OCI-M2 (cell line): ENCODE measurements around the gene IYD.

Experiments
- DNase-seq: peaks from one replicate; lab custom pipeline; 2025; ENCODE audit not compliant: unreplicated experiment; lab: John Stamatoyannopoulos, UW

Gene IYD

DNA sequence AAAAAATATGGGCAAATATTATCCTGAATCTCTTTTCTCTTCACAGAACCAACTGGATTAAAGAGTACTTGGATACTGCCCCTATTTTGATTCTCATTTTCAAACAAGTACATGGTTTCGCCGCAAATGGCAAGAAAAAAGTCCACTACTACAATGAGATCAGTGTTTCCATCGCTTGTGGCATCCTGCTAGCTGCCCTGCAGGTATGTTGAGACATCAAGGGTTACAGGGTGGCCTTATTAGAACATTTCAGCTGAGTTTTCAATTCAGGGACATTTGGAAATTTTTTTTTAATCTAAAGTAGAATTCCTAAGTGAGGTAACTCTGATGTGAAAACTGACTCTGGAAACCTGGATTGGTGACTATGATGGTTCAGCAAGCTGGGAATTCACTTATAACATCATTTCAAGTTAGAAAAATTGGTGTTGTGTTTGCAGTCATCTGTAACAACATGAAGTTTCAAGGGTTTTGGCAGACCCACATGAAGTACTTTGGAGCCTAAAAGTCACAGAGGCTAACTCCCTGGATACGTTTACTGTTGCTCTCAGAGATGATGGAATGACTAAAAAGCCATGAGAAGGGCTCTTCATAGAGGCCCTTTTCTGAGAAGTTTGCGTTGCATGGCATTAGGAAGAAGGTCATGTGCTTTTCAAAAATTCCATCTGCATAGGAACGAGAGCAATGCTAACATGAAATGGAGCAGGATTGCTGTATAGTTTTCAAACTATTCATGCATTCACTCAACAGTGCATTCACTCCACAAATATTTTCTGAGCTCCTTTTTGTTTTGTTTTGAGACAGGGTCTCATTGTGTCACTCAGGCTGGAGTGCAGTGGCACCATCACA is 25.5 kb downstream of the IYD start:
- no peak for DNase-seq

DNA sequence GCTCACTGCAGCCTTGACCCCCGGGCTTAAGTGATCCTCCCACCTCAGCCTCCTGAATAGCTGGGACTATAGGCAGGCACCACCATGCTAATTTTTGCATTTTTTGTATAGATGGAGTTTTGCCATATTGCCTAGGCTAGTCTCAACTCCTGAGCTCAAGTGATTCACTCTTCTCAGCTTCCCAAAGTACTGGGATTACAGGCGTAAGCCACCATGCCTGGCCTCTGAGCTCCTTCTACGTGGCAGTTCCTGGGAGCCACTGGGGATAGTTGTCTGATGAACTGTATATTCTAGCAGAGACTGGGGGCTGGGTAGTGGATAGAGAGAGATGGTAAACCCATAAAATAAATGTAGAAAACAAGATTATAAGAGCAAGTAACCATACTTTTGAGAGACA is 26.1 kb downstream of the IYD start:
- no peak for DNase-seq

DNA sequence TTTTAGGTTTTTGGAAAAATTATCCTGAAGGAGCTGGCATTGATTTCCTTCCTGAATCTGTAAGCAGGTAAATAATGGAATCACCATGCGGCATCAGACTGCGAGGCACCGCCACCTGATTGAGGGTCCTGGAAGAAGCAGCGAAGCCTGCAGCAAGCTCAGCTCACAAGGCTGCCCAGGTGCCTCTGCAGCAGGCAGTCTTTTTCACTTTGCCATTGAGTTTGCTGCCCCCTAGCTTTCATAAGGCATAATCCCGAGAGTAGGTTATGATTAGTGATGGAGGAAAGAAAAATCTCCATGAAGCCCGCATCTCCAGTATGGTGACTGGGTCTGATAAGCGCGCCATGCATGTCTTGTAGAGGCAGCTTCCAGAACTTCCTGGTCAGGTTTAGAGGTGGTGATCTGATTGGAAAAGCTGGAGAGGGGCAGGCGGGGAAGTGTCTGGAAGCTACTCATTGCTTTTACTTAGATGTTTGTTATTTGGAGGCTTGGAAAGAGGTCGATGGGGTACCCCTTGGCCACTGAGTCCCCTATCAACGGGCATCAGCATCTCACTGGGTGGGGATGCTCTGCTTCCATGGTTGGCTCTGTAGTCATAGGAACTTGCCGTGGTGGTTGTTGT is 26.7 kb downstream of the IYD start:
- no peak for DNase-seq

DNA sequence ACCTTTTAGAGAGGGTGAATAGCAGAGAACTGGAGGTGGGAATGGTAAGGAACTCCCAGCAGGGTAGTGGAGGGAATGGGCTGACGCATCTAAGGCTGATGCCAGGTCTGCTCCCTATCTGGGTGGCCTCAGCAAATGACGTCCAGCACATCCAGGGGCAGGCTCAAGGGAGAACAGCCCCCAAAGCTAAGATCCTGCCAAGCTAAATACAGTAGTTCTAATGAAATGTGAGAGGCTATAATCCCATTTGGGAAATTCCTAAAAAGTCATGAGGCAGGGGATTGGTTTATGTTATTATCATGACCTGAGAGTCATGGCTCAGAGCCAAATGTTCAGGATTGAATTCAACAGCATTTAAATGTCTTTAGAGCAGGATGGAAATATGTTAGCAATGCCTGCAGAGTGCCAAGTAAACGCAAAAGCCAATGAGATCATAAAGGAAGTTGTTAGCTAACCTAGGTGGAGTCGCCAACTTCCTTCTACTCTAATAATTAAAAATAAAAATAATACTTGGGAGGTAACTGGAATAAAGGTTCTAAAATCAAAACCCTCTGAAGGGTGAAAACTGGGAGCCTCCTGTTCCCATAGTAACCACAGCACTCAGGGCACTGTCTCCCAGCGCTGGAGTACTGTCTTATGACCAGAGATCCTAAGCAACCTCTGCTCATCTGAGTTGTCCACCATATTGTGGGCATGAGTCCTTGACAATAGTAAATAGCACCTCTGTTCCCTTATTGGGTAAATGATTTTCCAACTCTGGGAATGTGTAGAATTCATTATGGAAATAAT is 34.8 kb downstream of the IYD start:
- DNase-seq = no peak

DNA sequence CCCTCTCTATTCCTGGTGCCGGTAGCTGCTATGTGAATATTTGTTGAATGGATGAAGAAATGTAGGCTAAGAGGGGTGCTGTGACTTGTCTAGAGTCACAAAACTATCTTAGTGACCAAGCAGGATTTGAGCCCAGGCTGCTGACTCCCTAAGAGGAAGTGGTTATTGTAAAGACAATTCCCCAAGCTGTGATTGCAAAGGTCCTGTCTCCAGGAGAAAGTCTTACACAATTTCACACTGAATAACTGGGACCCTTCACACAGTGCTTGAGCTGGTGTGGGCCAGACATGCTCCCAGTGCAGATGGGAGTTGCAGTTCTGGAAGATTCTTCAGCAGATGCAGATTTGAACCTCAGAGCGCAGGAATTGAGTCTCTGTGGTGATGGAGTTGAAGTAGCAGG is 38.1 kb downstream of the IYD start:
- DNase-seq = no peak

DNA sequence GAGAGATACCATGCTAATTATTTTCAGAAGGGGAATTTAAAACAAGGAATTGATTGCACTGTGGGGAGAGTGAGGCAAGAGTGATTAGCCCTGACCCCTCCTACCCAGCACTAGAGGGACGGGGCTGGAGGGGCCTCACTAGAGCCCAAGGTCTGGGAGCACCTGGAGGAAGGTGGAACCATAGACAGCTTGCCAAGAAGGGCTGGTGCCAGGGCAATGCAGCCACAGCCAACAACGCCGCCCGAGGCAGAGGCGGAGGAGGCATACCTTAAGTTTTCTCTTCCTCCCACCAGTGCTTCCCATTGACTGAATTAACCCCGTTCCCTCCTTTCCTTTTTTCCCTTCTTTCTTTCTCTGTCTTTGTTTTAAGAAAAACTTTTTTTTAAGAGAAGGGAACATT is 40.0 kb downstream of the IYD start:
- no peak for DNase-seq

DNA sequence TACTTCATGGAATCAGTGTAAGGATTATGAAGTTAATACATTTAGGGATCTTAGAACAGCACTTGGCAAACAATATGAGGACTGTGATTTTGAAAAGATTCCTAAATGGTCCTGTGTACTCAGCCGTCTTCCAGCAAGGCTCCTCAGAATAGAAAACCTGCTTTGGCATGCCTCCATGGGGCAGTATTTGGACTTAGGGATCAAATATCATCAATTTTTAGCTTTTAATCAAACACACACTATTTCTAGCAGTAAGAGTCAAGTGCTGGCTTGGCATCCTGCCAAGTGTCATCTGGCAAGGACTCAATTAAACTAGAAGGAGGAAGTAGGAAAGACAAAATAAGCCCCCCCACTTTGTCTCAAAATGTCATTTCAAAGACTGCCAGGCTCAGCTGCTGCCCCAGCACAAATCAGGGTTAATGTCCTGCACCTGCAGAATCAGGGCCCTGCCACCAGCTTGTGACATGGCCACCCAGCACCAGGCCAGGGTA is 40.8 kb downstream of the IYD start:
- no peak for DNase-seq

DNA sequence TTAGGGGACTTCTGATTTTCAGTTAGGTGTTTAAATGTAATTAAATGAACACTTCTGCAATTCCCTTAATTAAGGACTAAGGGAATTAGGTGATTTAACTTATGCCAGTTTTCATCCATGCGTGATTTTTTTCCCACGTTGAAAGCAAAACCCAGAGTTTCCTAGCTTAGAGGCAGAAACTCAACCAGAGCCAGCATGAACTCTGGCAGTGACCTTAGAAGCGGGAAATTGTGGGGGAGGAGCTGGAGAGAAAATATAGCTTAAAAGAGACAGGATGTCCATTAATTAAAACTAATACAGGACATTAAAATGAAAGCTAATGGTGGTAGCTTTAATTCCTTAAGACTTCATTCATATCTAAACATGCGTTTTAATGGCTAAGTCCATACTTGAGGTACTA is 41.6 kb downstream of the IYD start:
- no peak for DNase-seq

DNA sequence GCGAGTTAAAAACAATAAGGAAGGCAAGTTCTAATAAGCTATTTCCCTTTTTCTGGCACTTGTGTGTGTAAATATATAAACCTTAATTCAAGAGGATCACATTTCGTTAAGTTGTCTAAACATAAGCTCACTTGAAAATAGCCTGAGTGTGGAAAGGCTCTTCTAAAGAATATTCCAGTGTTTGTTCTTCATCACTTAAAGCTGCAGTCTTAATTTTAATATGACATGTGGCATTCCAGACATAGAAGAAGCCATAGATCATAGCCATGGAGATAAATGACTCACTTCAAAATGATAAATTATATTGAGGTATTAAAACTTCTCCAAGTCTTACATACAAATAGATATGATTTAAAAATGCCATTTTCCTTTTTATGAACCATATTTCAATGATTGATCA is 42.1 kb downstream of the IYD start:
- no peak for DNase-seq

DNA sequence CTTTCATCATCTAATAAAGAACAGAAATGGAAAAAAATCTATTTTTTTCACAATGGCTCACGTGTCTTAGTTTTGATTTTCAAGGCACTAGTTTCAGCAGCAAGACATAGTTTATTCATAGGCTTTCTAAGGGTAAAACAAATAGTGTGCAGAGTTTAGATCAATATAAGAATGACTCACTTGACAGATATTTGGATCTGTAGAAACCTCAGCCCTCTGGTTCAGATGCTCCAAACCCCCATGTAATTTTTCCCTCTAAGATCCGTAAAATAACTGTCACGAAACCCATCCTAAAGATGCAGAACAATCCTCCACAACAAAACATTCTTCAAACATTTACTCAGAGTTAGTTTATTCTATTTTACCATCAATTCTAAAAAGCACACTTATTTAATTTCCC is 43.4 kb downstream of the IYD start:
- no peak for DNase-seq

DNA sequence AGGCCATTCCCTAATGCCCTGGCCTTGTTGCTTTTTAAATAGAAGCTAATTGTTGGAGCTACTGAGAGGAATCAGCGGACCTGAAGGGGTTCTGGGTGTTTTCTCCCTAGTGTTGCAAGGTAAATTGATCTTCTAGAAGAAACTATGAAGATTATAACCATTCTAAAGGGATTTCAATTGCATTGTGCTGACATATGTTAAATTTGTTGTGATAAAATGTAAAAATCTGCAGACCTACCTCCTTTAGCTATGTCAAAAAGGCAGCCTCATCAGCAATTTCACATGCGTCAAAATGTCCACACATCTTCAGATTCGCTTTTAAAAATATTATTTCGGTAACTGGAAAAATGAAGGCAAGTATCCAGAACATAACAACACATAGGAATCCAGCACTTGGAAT is 44.4 kb downstream of the IYD start:
- no peak for DNase-seq

DNA sequence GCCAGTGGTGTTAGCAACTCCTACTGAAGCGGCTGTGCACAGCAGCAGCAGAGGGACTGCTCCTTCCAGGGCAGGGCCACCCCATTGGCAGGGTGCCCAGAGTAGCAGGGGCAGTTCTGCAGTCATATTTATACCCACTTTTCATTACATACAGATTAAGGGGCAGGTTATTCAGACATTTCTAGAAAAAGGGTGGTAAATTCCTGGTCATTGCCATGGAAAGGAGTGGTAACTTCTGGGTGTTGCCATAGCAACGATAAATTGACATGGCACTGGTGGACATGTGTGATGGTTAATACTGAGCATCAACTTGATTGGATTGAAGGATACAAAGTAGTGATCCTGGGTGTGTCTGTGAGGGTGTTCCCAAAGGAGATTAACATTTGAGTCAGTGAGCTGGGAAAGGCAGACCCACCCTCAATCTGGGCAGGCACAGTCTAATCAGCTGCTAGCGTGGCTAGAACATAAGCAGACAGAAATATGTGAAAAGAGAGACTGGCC is 45.0 kb downstream of the IYD start:
- no peak for DNase-seq

DNA sequence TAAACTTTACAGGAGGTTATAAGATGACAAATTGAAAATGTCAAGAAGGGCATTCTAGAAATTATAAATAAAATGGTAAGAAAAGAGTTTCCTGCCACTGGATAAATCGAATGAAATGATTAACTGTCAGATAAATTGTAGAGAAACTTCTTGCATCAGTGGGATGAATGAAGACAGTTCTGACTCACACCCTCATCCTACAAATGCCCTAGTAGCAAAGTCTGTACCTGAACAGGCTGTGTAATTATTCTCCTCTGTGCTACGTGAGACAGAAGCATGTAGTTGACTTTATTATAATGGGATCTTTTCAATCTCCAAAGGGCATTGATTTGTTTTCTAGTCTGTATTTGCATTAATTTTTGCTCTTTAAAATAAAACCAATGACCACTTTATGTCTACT is 47.3 kb downstream of the IYD start:
- DNase-seq = no peak

DNA sequence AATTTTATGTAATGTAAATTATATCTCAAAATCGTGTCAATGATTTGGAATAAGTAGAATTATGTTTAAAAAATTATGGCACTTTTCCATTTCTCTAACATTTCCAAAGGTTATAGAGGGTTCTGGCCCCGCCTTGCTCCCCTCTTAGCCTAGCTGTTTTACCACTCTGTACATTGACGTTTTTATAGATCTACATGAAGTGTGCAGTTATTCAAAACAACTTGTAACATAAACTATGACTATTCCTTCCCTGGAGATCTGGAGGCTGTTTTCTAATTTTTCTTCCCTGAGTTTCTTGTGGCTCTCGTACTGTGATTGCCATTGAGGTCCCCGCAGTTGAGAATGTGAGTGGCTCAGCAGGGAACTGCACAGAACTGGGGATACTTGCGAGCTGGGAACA is 48.4 kb downstream of the IYD start:
- no peak for DNase-seq

DNA sequence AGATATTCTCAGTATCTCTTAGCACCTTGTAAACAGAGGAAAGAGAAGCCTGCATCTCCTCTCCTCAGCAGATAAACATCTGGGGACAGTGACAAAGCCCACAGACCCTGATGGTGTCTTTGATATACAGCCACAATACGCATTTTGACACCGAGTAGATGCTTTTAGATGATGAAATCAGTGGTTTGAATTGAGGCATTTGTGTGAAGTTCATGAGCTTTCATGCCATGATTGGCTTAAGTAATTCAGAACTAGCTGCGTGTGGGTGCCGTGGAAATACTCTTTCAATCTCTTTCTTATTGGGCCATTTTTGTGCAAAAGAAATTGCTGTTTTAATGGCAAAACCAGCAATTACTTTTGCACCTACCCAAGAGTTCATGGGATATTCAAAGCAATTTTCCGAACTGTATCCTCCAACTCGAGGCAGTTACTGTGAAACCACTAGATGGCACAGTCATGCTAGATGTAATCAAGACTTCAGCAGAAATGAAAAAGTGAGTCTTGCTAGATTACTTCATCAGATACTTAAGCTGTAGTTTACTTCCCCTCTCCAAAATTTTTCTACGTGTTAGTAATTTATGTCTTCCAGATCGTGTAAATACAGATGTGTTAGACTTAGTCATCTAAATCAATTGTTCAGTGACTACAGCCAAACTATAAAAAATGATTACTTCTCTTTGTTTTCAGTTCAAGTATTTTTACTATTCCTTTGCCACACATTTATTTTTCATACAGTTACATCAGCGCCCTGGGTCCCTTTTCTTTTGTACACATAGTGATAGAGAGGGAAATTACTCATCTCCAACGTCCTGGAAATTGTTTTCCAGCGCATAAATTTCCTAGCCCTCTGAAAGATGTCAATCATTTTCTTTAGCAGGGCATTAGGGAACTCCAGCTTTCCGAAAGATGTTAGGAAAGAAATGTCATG is 49.4 kb downstream of the IYD start:
- DNase-seq = no peak

DNA sequence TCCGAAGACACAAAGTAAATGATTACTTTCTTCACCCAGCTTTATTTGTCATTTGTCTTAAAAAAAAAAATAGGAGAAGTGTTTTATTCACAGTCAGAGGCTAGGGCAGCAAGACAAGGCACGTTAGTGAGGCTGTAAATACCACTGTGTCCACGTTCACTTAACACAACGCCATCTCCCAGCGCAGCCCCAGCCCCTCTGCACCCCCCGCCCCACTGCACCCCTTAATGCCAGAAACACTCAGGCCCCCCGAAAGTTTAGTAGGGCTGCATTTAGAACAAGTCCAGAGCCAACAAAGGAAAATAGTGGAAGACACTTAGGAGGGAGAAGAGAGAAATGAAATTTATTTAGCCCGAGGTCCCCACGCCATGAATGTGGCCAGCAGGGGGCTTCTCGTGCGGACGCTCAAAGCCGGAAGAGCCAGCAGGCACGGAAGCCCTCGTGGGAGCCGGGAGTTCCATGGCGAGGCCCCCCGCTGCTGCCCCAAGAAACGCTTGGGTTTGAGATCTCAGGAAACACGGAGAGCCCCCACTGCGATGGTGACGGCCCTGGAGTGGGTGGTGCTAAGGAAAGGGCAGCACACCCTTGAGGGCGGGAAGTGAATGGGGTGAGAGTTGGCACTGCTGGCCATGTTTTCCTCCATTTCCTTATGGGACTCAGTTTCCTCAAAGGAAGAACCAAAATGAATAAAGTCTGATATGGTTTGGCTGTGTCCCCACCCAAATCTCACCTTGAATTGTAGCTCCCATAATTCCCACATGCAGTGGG is 50.2 kb downstream of the IYD start:
- no peak for DNase-seq

DNA sequence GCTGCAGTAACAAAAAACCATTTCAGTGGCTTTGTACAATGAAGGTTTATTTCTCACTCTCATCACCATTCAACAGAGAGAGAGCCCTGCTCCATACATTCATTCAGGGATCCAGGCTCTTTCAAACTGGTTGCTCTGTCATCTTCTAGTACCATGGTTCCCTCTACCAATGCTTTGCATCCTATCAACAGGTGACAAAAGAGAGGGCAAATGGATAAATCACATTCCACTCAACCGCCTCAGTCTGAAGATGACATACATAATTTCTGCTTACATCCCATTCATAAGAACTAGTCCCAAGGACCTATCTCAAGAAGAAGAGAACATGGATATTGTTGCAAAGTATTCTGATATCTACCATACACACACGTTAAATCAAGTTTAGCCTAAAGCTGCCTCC is 51.6 kb downstream of the IYD start:
- no peak for DNase-seq

DNA sequence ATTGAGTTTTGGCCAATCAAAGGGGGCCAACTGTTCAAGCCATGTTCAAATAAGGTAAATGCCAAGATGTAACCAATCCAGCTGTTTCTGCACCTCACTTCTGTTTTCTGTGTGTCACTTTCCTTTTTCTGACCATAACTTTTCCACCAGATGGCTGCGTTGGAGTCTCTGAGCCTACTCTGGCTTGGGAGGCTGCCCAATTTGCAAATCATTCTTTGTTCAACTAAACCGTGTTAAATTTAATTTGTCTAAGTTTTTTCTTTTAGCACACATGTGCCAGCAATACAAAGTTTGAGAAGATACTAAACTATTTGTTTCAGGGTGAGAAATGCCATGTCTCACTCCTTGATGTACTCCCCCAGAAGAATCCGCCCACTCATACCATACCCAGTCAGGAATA is 52.1 kb downstream of the IYD start:
- no peak for DNase-seq

DNA sequence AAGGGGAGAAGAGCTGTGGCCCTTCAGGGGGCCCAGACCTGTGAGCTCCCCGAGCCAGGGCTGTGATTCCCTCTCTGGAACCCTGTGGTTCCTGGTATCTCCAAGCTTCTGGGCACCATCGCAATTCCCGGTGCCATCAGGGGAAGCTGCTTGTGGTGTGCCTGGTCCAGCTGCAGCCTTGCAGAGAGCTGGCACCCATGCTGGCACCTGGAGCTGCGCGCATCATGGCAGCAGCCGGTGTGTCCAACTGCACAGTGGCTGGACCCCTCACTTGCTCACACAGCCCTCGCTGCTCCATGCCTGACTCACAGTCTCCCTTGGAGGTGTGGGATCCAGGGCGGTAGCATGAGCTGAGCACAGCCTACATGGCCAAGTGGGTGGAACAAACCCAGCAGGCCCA is 56.7 kb downstream of the IYD start:
- no peak for DNase-seq

DNA sequence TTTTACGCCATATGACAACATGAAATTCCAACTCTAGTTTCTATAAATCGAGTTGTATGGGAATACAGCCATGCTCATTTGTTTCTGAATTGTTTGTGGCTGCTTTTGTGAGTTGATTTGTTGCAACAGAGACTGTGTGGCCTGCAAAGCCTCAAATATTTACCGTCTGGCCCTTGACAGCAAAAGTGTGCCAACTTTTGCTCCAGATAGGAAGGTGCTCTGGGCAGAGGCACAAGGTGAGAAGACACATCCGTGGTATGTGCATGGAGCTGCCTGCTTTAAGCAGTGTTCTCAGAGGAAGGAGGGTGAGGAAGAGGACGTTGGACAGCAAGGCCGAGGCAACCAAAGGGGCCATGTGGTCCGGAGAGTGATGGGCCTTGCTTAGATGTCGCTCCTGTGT is 57.4 kb downstream of the IYD start:
- no peak for DNase-seq
